Epithelial cell of esophagus (primary cell): ENCODE measurements around the gene FKBP1B.
"Not testable (repeated sequence)": the region's sequence is repeated elsewhere in the genome, so short reads cannot be mapped to it uniquely, and the experiment has no call there.

ENCODE experiments used
- DNase-seq: peaks from one replicate; pipeline ENCODE4 v3.0.0; 2010; ENCODE audit warnings: low read depth
- H3K4me3 ChIP-seq: 2 replicates; pipeline ENCODE4 v1.5.1; 2011; ENCODE audit warnings: mild to moderate bottlenecking, low read length, control low read depth
- TF ChIP-seq, protein P1 (sequence below): IDR thresholded peaks from 2 replicates; pipeline ENCODE4 v1.5.1; 2011; ENCODE audit warnings: low read depth, mild to moderate bottlenecking, low read length, control low read depth, inconsistent platforms; ENCODE audit not compliant: insufficient read depth; ENCODE audit errors: missing control alignments

Gene FKBP1B

GRCh38 chr2:24088821-24089359, 39.3 kb downstream of the FKBP1B start:
- TF ChIP-seq, protein P1, sequence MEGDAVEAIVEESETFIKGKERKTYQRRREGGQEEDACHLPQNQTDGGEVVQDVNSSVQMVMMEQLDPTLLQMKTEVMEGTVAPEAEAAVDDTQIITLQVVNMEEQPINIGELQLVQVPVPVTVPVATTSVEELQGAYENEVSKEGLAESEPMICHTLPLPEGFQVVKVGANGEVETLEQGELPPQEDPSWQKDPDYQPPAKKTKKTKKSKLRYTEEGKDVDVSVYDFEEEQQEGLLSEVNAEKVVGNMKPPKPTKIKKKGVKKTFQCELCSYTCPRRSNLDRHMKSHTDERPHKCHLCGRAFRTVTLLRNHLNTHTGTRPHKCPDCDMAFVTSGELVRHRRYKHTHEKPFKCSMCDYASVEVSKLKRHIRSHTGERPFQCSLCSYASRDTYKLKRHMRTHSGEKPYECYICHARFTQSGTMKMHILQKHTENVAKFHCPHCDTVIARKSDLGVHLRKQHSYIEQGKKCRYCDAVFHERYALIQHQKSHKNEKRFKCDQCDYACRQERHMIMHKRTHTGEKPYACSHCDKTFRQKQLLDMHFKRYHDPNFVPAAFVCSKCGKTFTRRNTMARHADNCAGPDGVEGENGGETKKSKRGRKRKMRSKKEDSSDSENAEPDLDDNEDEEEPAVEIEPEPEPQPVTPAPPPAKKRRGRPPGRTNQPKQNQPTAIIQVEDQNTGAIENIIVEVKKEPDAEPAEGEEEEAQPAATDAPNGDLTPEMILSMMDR: no peak
- no peak for DNase-seq
- no peak overlapping the region for H3K4me3 ChIP-seq

DNA sequence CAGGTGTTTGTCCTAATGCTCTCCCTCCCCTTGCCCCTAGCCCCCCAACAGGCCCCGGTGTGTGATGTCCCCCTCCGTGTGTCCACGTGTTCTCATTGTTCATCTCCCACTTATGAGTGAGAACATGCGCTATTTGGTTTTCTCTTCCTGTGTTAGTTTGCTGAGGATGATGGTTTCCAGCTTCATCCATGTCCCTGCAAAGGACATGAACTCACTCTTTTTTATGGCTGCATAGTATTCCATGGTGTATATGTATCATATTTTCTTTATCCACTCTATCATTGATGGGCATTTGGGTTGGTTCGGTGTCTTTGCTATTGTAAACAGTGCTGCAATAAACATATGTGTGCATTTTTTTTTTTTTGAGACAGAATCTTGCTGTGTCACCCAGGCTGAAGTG, 43.7 kb downstream of the FKBP1B start:
- not testable (repeated sequence) for H3K4me3 ChIP-seq, DNase-seq

- DNase-seq, H3K4me3 ChIP-seq: not testable (repeated sequence)
These were observed 45.7 kb downstream of the FKBP1B start for GRCh38 chr2:24095171-24095677.

DNA sequence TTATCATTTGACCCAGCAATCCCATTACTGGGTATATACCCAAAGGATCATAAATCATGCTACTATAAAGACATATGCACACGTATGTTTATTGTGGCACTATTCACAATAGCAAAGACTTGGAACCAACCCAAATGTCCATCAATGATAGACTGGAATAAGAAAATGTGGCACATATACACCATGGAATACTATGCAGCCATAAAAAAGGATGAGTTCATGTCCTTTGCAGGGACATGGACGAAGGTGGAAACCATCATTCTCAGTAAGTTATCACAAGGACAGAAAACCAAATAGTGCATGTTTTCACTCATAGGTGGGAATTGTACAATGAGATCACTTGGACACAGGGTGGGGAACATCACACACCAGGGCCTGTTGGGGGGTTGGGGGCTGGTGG, 51.2 kb downstream of the FKBP1B start:
- H3K4me3 ChIP-seq, DNase-seq: not testable (repeated sequence)

GRCh38 chr2:24101992-24102391, 52.5 kb downstream of the FKBP1B start:
- DNase-seq: no peak
- H3K4me3 ChIP-seq: no peak overlapping the region
- TF ChIP-seq, protein P1: no peak

GRCh38 chr2:24102677-24103076, 53.1 kb downstream of the FKBP1B start:
- DNase-seq: no peak
- H3K4me3 ChIP-seq: no peak overlapping the region
- TF ChIP-seq, protein P1: no peak

GRCh38 chr2:24104110-24104650, 54.6 kb downstream of the FKBP1B start:
- TF ChIP-seq, protein P1: no peak
- no peak for DNase-seq
- no peak overlapping the region for H3K4me3 ChIP-seq

DNA sequence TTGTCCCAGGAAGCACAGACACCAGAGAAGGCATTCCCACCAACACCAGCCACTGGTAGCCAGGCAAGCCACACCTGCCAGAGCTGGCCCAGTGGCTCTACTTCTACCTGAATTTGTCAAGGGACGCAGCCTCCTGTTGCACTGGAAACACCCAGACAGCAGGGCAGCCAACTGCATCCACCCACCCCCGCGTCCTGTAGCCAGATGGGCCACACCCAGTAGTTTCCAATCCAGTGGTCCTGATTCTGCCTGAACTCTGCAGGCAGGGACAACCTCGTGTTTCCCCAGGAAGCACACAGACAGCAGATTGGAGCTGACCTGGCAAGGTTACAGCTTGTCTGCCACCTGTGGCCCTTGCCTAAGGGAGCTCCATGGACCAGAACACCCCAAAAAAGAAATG, 55.4 kb downstream of the FKBP1B start:
- no peak for DNase-seq
- TF ChIP-seq, protein P1: no peak
- no peak overlapping the region for H3K4me3 ChIP-seq
